CD14-positive monocyte (primary cell): Measurements from ENCODE around the gene EXTL1. TPM values are rescaled to one million over a fixed set of nuclear protein-coding genes. Genes with fewer than 3 reads are reported as not detected.

ENCODE experiments used
- DNase-seq, 3 donors: peaks; one replicate each; pipeline ENCODE4 v3.0.0-alpha.2; 2011 to 2022
- H2AFZ ChIP-seq: 2 replicates; pipeline ENCODE4 v1.6.0; 2012; ENCODE audit warnings: mild to moderate bottlenecking, low read depth, low read length, inconsistent platforms; ENCODE audit not compliant: insufficient read depth, poor library complexity, severe bottlenecking
- H3K27ac ChIP-seq, 2 donors: 1 replicate in 1 of 2; 2 replicates in 1 of 2; pipeline ENCODE4 v1.5.1; 2012 to 2013; ENCODE audit warnings: low read length in 2 of 2, control low read depth in 1 of 2, inconsistent platforms in 1 of 2, low read depth in 1 of 2, mild to moderate bottlenecking in 1 of 2
- H3K27me3 ChIP-seq, 2 donors: one replicate each; pipeline versions ENCODE4 v1.6.0 to v1.6.1; 2011 to 2013; ENCODE audit warnings: low read length in 2 of 2; ENCODE audit not compliant: control insufficient read depth in 2 of 2, insufficient read depth in 2 of 2
- H3K36me3 ChIP-seq, 2 donors: replicated peaks in 1 of 2; 1 replicate in 1 of 2; 2 replicates in 1 of 2; pipeline versions ENCODE4 v1.5.1 to v1.6.1; 2012 to 2013; ENCODE audit warnings: low read length in 2 of 2, control low read depth in 1 of 2, inconsistent platforms in 1 of 2, mild to moderate bottlenecking in 1 of 2; ENCODE audit not compliant: insufficient read depth in 2 of 2, control insufficient read depth in 1 of 2
- H3K4me1 ChIP-seq, 2 donors: 1 replicate in 1 of 2; 2 replicates in 1 of 2; pipeline versions ENCODE4 v1.5.1 to v1.6.1; 2012 to 2013; ENCODE audit warnings: low read length in 2 of 2, control low read depth in 1 of 2, inconsistent platforms in 1 of 2, mild to moderate bottlenecking in 1 of 2, moderate library complexity in 1 of 2; ENCODE audit not compliant: insufficient read depth in 2 of 2, control insufficient read depth in 1 of 2
- H3K4me2 ChIP-seq: replicated peaks from 2 replicates; pipeline ENCODE3; 2012; ENCODE audit warnings: low read length, moderate library complexity, mild to moderate bottlenecking; ENCODE audit not compliant: poor library complexity, severe bottlenecking; ENCODE audit errors: extremely low read depth
- H3K4me3 ChIP-seq, 3 experiments: fragments of 200-600 bp in 1 of 3; sonication (generic) in 1 of 3; replicated peaks in 1 of 3; 1 replicate in 2 of 3; 2 replicates in 1 of 3; pipeline ENCODE4 v1.5.1; 2011 to 2013; ENCODE audit warnings: low read length in 3 of 3, mild to moderate bottlenecking in 3 of 3, control low read depth in 2 of 3, low read depth in 2 of 3, inconsistent platforms in 1 of 3, moderate library complexity in 1 of 3
- H3K79me2 ChIP-seq: 2 replicates; pipeline ENCODE4 v1.6.0; 2012; ENCODE audit warnings: mild to moderate bottlenecking, control low read depth, inconsistent platforms, low read length, moderate library complexity; ENCODE audit not compliant: insufficient read depth
- H3K9ac ChIP-seq: 2 replicates; pipeline ENCODE4 v1.6.0; 2017; ENCODE audit warnings: low read length, mild to moderate bottlenecking; ENCODE audit not compliant: insufficient read depth, poor library complexity, severe bottlenecking
- H3K9me3 ChIP-seq, 2 donors: replicated peaks in 1 of 2; 1 replicate in 1 of 2; 2 replicates in 1 of 2; pipeline versions ENCODE4 v1.5.1 to v1.6.1; 2012 to 2013; ENCODE audit warnings: low read length in 2 of 2, control low read depth in 1 of 2; ENCODE audit not compliant: control insufficient read depth in 1 of 2, insufficient read depth in 1 of 2
- H4K20me1 ChIP-seq: 2 replicates; pipeline ENCODE4 v1.6.0; 2012; ENCODE audit warnings: mild to moderate bottlenecking, low read length, control low read depth, moderate library complexity; ENCODE audit not compliant: insufficient read depth
- H3K27ac Mint-ChIP-seq, 7 donors: one replicate each; pipeline ENCODE4 v1.8.0; 2020; ENCODE audit warnings: mild to moderate bottlenecking in 7 of 7, mixed read lengths in 7 of 7, moderate library complexity in 6 of 7, inconsistent platforms in 2 of 7
- H3K27me3 Mint-ChIP-seq, 3 donors: one replicate each; pipeline ENCODE4 v1.8.0; 2021 to 2022; ENCODE audit warnings: low read depth in 3 of 3, mild to moderate bottlenecking in 3 of 3, mixed read lengths in 3 of 3, moderate library complexity in 3 of 3, inconsistent platforms in 1 of 3
- H3K36me3 Mint-ChIP-seq, 2 donors: one replicate each; pipeline ENCODE4 v1.8.0; 2020; ENCODE audit warnings: mixed read lengths in 2 of 2, inconsistent platforms in 1 of 2, mild to moderate bottlenecking in 1 of 2
- H3K4me1 Mint-ChIP-seq: one replicate; pipeline ENCODE4 v1.8.0; 2020; ENCODE audit warnings: mild to moderate bottlenecking, mixed read lengths
- H3K4me3 Mint-ChIP-seq, 2 donors: one replicate each; pipeline ENCODE4 v1.8.0; 2020; ENCODE audit warnings: mild to moderate bottlenecking in 2 of 2, mixed read lengths in 2 of 2, moderate library complexity in 1 of 2
- H3K9me3 Mint-ChIP-seq, 7 donors: one replicate each; pipeline ENCODE4 v1.8.0; 2020 to 2022; ENCODE audit warnings: mixed read lengths in 7 of 7, mild to moderate bottlenecking in 6 of 7, moderate library complexity in 6 of 7, inconsistent platforms in 2 of 7
- CTCF ChIP-seq: fragments of 200-600 bp; IDR thresholded peaks from one replicate; pipeline ENCODE4 v1.8.0; 2022; ENCODE audit warnings: antibody characterized with exemption, mild to moderate bottlenecking
- WGBS: methylation state at CpG from one replicate; pipeline ENCODE4 v1.1.5; 2013; ENCODE audit warnings: missing lambda C conversion rate; ENCODE audit not compliant: insufficient coverage; 5-methylcytosine and 5-hydroxymethylcytosine counted together
- intact Hi-C, 2 donors: fragments of 100-400 bp; cut with micrococcal nuclease; formaldehyde crosslinking; loops; one replicate each; pipeline versions ENCODE4 v1.15.0 to v1.15.1; 2023
- polyA plus RNA-seq, 3 donors: library from polyadenylated mRNA; depleted of rRNA in 1 of 3; unstranded in 2 of 3; stranded (reverse) in 1 of 3; fragments of 300-500 nt in 2 of 3; fragments of >200 nt in 1 of 3; fragmentation: Illumina TruSeq in 2 of 3; gene quantifications; 1 replicate in 2 of 3; 2 replicates in 1 of 3; pipeline ENCODE4 v1.2.3, GENCODE V29; 2012 to 2021

Gene EXTL1
- polyA plus RNA-seq, 3 donors = not detected

GRCh38 chr1:26066160-26066559 is 44.6 kb downstream of the EXTL1 start:
- no peak for TF ChIP-seq CTCF
- H4K20me1 ChIP-seq = no peaks in the 10 kb centered on the region
- intact Hi-C loops = no loop called here
- H3K36me3 ChIP-seq = no peaks in the 10 kb centered on the region
- H3K9me3 ChIP-seq = no peaks in the 10 kb centered on the region
- H3K27ac ChIP-seq = no peak overlapping the region
- Mint-ChIP-seq H3K9me3 (no peaks in the 10 kb centered on the region), H3K27me3 (peaks cover 7 to 15% (median 14%) of the 10 kb centered on the region in 3 donors), H3K36me3 (no peaks in the 10 kb centered on the region), H3K4me1 (no peaks in the 10 kb centered on the region), H3K4me3 (no peak overlapping the region), H3K27ac (no peak overlapping the region)
- no peak overlapping the region for H3K4me3 ChIP-seq
- H3K4me2 ChIP-seq = no peak overlapping the region
- H3K79me2 ChIP-seq = no peaks in the 10 kb centered on the region
- no peak overlapping the region for H2AFZ ChIP-seq
- no peaks in the 10 kb centered on the region for H3K4me1 ChIP-seq
- H3K27me3 ChIP-seq = no peaks in the 10 kb centered on the region
- H3K9ac ChIP-seq = no peak overlapping the region
- no peak for DNase-seq
- WGBS = 91% methylated on average over 13 of the region's 15 CpGs

GRCh38 chr1:26066857-26067256 is 45.3 kb downstream of the EXTL1 start:
- no peaks in the 10 kb centered on the region for H3K36me3 Mint-ChIP-seq
- Histone ChIP-seq H4K20me1 (no peaks in the 10 kb centered on the region), H3K27ac (no peak overlapping the region), H3K4me1 (no peaks in the 10 kb centered on the region), H3K9me3 (no peaks in the 10 kb centered on the region), H3K4me2 (no peak overlapping the region), H2AFZ (no peak overlapping the region), H3K4me3 (no peak overlapping the region), H3K79me2 (no peaks in the 10 kb centered on the region), H3K9ac (no peak overlapping the region), H3K36me3 (no peaks in the 10 kb centered on the region), H3K27me3 (no peaks in the 10 kb centered on the region)
- H3K9me3 Mint-ChIP-seq = no peaks in the 10 kb centered on the region
- TF ChIP-seq CTCF = no peak
- H3K27me3 Mint-ChIP-seq = peaks cover 8 to 21% (median 14%) of the 10 kb centered on the region in 3 donors
- H3K4me3 Mint-ChIP-seq = no peak overlapping the region
- intact Hi-C loops = no loop called here
- no peak for DNase-seq
- H3K27ac Mint-ChIP-seq = no peak overlapping the region
- 89% methylated on average over 2 of the region's 4 CpGs for WGBS
- no peaks in the 10 kb centered on the region for H3K4me1 Mint-ChIP-seq
